ENCODE data around the gene C16orf89. TPM values are rescaled to one million over a fixed set of nuclear protein-coding genes. Genes with fewer than 3 reads are reported as not detected.

Gene C16orf89
- total and polyA plus RNA-seq, 2 experiments from 2014 or later = 2.8 to 4.4 TPM

DNA sequence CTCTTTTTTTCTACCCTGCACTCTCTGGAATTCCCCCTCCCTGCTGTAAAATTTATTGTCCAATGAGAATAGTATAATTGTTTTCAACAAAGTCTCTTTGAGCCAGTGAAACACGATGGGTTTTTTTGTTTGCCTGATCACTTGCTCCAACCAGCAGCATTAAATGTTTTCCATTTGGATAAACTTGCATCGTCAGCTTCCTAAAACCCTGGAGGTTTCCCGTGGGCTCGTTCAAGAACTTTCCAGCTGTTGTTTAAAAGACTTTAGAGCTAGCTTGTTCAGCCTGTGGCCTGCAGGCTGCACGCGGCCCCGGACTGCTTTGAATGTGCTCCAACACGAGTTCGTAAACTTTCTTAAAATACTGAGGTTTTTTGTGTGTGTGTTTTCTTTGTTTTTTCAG lies 47.0 kb downstream of the C16orf89 start:
- Mint-ChIP-seq H3K27me3 (ENCODE audit: insufficient read depth, low read depth, poor library complexity) (peaks cover 3% of the 10 kb centered on the region), H3K4me1 (no peaks in the 10 kb centered on the region), H3K36me3 (ENCODE audit: low read depth) (no peaks in the 10 kb centered on the region; the same call in 2 of the 3 replicates), H3K9me3 (no peaks in the 10 kb centered on the region), H3K4me3 (no peak overlapping the region), H3K27ac (no peak overlapping the region)
- TF ChIP-seq EZH2phosphoT487 (IDR thresholded peaks at IDR 0.05; ENCODE audit: unreplicated experiment) (no peak), CREB1 (CRISPR knock-in tag; IDR thresholded peaks at IDR 0.05; ENCODE audit: low read depth) (no peak), NANOG (IDR thresholded peaks at IDR 0.05; ENCODE audit: borderline replicate concordance) (no peak), EZH2 (IDR thresholded peaks at IDR 0.05; ENCODE audit: low read depth, unreplicated experiment) (no peak), ETS1 (IDR thresholded peaks at IDR 0.05) (no peak), ZNF114 (CRISPR knock-in tag; IDR thresholded peaks at IDR 0.05) (no peak), POLR2AphosphoS5 (IDR thresholded peaks at IDR 0.05; ENCODE audit: low read depth) (no peak), ZNF462 (CRISPR knock-in tag; IDR thresholded peaks at IDR 0.05) (no peak), REST (IDR thresholded peaks at IDR 0.05; ENCODE audit: unreplicated experiment) (no peak), JUNB (IDR thresholded peaks at IDR 0.05; ENCODE audit: unreplicated experiment) (no peak), ZNF331 (CRISPR knock-in tag; IDR thresholded peaks at IDR 0.05; ENCODE audit: low read depth) (no peak)
- H3K27me3 ChIP-seq (ENCODE audit: insufficient read depth) = no peaks in the 10 kb centered on the region
- no peak overlapping the region for H2AFZ ChIP-seq
- H3F3A ChIP-seq (replicated peaks; ENCODE audit: low read depth) = no peaks in the 10 kb centered on the region
- H3K4me3 ChIP-seq = no peak overlapping the region
- no peak overlapping the region for H3K4me2 ChIP-seq
- no peaks in the 10 kb centered on the region for H3K4me1 ChIP-seq (ENCODE audit: insufficient read depth)
- no peaks in the 10 kb centered on the region for H3K36me3 ChIP-seq (ENCODE audit: insufficient read depth)
- H3K79me2 ChIP-seq (replicated peaks; ENCODE audit: insufficient read depth) = no peaks in the 10 kb centered on the region
- H3K27ac ChIP-seq (ENCODE audit: low read depth) = no peak overlapping the region
- no peaks in the 10 kb centered on the region for H3K9me2 ChIP-seq (ENCODE audit: insufficient read depth)
- DNase-seq (ENCODE audit: low spot score) = no peak
- H4K20me1 ChIP-seq (replicated peaks; ENCODE audit: insufficient read depth) = no peaks in the 10 kb centered on the region
- no peak for ATAC-seq
